Measurements from ENCODE around the gene ARSJ.

DNA sequence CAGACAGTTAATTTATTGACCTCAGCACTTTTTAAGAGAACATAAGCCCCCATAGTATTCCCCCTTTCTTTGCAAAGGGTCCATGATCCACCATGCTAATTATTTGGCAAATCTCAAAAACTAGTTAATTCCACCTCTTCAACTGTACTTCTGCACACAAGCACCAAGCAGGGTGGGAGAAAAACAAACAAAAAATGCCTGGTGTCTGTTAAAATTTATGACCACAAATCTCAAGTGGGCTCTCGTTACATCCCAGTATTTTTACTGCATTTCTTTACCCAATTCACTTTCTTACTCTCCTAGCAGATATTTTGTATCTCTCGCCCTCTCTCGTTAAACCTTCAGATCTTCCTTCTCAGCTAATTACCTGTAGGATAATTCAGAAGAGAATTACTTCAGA lies 6.1 kb downstream of the ARSJ start:
- TF ChIP-seq, protein P1, sequence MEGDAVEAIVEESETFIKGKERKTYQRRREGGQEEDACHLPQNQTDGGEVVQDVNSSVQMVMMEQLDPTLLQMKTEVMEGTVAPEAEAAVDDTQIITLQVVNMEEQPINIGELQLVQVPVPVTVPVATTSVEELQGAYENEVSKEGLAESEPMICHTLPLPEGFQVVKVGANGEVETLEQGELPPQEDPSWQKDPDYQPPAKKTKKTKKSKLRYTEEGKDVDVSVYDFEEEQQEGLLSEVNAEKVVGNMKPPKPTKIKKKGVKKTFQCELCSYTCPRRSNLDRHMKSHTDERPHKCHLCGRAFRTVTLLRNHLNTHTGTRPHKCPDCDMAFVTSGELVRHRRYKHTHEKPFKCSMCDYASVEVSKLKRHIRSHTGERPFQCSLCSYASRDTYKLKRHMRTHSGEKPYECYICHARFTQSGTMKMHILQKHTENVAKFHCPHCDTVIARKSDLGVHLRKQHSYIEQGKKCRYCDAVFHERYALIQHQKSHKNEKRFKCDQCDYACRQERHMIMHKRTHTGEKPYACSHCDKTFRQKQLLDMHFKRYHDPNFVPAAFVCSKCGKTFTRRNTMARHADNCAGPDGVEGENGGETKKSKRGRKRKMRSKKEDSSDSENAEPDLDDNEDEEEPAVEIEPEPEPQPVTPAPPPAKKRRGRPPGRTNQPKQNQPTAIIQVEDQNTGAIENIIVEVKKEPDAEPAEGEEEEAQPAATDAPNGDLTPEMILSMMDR (optimal IDR thresholded peaks at IDR 0.05 in 1 of 3, IDR thresholded peaks at IDR 0.05 in 1 of 3, conservative IDR thresholded peaks at IDR 0.05 in 1 of 3; ENCODE audit: extremely low read depth in 1 of 3, insufficient read depth in 2 of 3, low read length in 3 of 3): no peak
- no peak for TF ChIP-seq EZH2 (IDR thresholded peaks at IDR 0.05; ENCODE audit: low read length)

All from keratinocyte (primary cell).